GM12801 (cell line): ENCODE measurements around the gene NUDT8.

Experiments used
- CTCF ChIP-seq: IDR thresholded peaks from one replicate; pipeline ENCODE4 v1.5.1; 2011; ENCODE audit warnings: control low read depth; ENCODE audit not compliant: insufficient read length; ENCODE audit errors: extremely low read depth

The NUDT8 gene

GRCh38 chr11:67668192-67668551 is 38.4 kb upstream of the NUDT8 start:
- no peak for TF ChIP-seq CTCF

- no peak for TF ChIP-seq CTCF
Observed at GRCh38 chr11:67667490-67668191, 37.9 kb upstream of the NUDT8 start.

- no peak for TF ChIP-seq CTCF
Observed at GRCh38 chr11:67666676-67667489, 37.1 kb upstream of the NUDT8 start.

GRCh38 chr11:67666303-67666645 is 36.5 kb upstream of the NUDT8 start:
- no peak for TF ChIP-seq CTCF

GRCh38 chr11:67665541-67666302 is 36.0 kb upstream of the NUDT8 start:
- TF ChIP-seq CTCF, result no peak

GRCh38 chr11:67664696-67665540 is 35.2 kb upstream of the NUDT8 start:
- no peak for TF ChIP-seq CTCF
